ENCODE data around the gene IFIT2.
"Not testable (repeated sequence)": the region's sequence is repeated elsewhere in the genome, so short reads cannot be mapped to it uniquely, and the experiment has no call there.

The IFIT2 gene

DNA sequence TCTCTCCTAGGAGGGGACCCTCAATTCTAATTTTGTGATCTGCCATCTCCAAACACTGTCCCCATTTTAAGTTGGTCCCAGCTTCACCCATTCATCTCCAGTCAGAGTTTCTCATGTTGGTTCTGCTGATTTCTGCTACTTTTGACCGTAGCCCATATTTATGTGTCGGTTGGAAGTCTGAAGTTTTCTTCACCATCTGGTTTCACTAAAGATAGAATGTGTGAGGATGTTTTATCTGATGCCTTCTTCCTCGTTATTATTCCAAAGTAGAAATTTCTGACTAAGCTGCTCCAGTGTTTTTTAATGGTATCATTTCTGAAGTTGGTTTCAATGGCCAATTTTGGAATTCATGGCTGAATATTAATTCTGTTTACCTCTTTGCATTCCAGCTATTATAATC lies 21.3 kb upstream of the IFIT2 start:
- DNase-seq = no peak

DNA sequence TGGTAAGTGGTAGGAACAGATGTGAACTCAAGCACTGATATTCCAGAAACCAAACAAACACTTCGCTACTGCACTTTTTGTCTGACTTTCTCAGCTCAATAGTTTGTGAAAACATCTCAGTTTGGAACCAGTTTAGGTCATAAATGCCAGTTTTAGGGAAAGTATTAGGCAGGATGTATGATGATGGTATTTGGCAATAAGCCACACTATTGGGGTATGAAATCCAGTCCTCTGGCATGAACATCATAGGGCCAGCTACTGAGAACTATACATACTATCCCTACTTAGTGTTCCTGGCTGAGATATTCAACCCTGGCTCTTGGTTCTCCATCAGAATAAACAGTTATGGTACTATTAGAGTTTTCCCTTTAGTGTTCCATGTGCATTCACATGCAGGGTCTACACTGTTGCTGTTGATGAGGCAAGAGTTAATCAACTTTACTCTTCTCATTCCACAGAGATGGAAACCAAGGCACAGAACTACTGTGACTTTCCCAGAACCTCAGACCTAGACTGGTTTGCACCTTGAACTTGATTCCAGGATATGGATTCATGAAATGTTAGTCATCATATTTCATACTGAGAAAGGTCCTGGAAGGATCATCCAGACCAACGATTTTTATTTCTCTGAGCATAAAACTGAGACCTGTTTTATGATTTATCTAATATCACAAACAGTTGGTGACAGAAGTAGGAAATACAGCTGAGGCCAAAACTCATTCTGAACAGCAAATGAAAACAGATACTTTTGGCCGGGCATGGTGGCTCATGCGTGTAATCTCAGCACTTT lies 20.0 kb upstream of the IFIT2 start:
- no peak for DNase-seq

DNA sequence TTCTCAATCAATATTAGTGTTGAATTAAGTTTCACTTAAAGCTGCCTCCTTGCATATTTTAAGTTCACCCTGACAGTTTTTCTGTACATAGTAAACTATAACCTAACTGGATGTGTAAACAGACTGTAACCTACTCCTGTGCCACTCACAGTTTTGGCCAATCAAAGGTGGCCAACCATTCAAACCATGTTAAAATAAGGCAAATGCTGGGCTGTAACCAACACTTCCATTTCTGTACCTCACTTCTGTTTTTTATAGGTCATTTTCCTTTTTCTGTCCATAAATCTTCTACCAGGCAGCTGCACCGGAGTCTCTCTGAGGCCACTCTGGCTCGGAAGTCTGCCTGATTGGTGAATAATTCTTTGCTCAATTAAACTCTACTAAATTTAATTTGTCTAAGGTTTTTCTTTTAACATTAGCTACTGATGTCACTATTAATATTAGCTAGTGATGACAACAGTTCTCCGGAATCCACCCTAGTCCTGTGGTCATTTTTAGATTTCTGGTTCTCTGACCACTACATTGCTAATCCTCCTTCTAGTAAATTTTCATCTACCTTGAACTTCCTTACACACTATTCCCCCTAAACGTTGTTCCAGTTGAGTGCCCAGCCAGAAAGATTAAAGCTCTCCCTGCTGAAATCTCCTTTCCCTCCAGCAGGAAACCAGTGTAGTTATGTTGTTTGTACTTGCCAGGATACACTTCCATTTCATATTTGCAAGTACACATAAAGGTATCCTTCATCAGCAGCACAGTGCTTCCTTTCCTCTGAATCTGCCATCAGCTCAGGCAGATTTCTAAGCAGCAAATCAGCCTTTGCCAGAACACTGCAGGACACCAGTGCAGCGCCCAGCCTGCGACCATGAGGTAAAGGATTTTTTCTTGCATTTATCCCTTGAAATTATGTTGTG lies 18.6 kb upstream of the IFIT2 start:
- no peak for DNase-seq

DNA sequence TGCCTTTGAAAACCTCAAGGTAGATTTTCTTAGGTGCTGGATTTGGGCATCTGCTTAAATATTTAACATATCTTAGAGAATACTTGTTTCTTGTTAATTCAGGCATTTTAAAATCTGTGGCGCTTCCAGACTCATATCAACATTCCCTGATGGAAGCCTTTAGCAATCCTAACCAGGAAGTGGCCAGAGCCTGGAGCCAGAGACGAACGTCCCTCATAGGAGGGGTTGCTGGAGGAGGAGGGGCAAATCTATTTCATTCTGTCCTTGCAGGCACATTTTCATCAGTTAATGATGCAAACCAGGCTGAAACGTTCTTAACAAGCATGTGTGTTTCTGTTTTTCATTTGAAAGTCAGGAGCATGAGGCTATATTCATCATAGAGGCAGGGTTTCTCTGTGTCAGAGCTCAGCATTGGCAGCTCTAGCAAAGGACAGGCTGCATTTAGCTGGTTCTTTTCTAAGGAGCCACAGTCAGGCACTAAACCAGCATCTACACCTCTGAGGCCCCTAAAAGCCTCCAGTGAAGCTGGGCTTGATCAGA lies 17.8 kb upstream of the IFIT2 start:
- peak; percentile 72 for DNase-seq

DNA sequence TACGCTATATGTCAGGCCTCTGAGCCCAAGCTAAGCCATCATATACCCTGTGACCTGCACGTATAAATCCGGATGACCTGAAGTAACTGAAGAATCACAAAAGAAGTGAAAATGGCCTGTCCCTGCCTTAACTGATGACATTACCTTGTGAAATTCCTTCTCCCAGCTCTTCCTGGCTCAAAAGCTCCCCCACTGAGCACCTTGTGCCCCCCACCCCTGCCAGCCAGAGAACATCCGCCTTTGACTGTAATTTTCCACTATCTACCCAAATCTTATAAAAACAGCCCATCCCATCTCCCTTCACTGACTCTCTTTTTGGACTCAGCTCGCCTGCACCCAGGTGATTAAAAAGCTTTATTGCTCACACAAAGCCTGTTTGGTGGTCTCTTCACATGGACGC lies 17.1 kb upstream of the IFIT2 start:
- DNase-seq = not testable (repeated sequence)

GRCh38 chr10:89285303-89285702 lies 16.5 kb upstream of the IFIT2 start:
- not testable (repeated sequence) for DNase-seq

DNA sequence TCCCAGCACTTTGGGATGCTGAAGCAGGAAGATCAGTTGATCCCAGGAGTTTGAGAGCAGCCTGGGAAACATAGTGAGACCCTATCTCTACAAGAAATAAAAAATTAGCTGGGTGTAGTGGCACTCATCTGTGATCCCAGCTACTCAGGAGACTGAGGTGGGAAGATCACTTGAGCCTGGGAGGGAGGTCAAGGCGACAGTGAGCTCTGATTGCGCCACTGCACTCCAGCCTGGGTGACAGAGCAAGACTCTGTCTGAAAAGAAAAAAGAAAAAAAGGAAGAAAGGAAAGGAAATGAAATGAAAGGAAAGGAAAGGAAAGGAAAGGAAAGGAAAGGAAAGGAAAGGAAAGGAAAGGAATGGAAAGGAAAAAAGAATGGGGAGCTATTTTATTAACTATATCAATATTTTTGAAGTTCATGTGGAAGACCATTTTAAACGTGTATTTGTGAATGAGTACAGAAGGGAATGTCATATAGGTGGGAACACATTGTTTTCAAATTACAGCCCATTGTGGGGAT lies 7.1 kb upstream of the IFIT2 start:
- no peak for DNase-seq

DNA sequence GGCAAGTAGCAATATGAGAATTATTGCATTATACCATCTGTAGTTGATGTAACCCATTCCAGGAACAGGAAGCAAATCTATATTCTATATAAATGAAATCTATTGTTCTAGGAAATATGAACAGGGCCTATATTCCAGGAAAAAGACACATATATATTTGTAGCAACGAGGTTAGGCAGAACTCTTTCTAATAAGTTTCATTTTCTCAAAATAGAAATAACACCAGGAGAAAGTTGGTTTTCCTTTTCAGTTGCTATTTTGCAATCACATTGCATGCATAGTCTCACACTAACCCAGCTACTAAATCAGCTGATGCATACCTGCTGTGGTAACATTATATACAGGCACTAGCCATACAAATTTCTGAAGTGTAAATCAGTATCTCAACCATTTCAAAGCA lies 6.2 kb upstream of the IFIT2 start:
- DNase-seq = no peak

DNA sequence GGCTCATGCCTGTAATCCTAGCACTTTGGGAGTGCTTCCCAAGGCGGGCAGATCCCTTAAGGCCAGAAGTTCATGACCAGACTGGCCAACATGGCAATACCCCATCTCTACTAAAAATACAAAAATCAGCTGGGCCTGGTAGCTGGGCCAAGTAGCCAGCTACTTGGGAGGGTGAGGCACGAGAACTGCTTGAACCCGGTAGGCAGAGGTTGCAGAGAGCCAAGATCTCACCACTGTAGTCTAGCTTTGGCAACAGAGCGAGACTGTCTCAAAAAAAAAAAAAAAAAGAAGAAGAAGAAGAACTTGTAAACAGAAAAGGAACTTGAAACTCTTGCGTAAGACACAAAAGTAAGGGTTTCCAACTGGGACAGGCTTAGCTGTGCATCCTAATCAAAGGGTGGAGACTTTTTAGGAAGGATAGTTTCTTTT lies 5.6 kb upstream of the IFIT2 start:
- DNase-seq = no peak

- DNase-seq = no peak
These were observed 4.5 kb upstream of the IFIT2 start for GRCh38 chr10:89297356-89297755.

GRCh38 chr10:89297791-89298190 lies 4.1 kb upstream of the IFIT2 start:
- DNase-seq = no peak

DNA sequence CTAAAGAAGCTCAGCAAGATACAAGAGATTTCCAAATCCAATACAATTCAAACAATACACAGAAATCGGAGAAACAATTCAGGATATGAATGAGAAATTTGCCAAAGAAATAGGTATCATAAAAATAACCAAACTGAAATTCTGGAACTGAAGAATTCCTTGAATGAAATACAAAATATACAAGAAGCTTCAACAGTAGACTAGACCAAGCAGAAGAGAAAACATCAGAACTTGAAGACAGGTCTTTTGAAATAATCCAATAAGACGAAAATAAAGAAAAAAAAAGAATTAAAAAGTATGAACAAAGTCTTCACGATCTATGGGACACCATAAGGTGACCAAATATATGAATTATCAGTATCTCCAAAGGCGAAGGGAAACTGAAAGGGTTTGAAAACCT lies 2.8 kb upstream of the IFIT2 start:
- DNase-seq = no peak

- DNase-seq = no peak
These were observed 614 bp upstream of the IFIT2 start for GRCh38 chr10:89301232-89301631.

DNA sequence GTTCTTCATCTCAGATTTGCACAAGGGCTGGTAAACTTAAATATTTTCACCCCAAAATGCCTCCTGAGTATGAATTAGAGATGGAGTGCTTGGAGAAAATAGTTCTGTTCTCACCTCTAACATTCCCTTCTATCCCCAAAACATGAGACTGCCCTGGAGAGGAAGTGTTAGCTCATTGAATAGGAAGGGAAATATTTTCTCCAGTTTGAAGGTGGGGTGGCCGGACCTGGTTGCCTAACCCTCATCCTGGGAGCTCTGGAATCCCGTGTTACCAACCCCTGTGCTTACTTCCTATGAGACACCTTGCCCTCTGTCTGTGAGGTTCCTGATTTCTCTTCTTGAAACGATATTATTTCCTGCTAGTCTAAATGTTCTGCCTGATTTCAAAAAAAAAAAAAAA lies 779 bp downstream of the IFIT2 start:
- DNase-seq = no peak

GRCh38 chr10:89303161-89303560 lies 1.3 kb downstream of the IFIT2 start:
- DNase-seq = no peak

GRCh38 chr10:89304026-89304425 lies 2.2 kb downstream of the IFIT2 start:
- no peak for DNase-seq

DNA sequence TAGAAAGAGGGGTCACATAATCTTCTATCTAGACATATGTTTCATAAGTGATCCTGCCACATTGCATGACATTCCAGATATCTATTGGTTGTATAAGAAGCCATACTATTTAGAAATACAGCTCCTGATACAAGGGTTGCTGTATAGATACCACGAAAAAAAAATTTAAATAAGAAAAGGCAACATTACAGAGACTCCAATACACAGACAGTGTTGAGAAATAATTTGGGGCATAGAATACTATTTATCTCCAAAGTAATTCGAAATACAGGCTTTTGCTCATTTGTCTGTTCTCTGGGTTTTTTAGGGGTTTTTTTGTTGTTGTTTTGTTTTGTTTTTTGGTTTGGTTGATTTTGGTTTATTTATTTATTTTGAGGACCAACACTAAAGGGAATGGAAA lies 2.6 kb downstream of the IFIT2 start:
- DNase-seq = no peak

DNA sequence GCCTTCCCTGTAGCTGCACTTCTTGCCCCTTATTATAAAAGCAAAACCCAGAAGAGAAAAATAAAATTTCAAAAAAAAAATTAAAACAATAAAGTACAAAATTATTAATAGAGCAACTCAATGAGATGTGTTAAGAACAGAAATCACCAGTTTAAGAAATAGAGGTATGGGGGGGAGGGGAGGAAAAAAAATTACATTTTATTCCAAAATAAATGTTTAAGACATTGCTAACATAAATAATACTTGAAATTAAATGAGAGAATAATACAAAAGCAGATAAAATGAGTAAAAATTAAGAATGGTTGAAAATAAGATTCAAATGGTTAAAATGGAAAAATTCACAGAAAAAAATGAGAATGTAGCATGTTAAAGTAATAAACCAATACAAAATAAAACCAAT lies 3.1 kb downstream of the IFIT2 start:
- no peak for DNase-seq

- DNase-seq = no peak
These were observed 4.1 kb downstream of the IFIT2 start for GRCh38 chr10:89305766-89306433.

GRCh38 chr10:89306434-89307268 lies 4.8 kb downstream of the IFIT2 start:
- DNase-seq = no peak

GRCh38 chr10:89307269-89307577 lies 5.4 kb downstream of the IFIT2 start:
- no peak for DNase-seq

DNA sequence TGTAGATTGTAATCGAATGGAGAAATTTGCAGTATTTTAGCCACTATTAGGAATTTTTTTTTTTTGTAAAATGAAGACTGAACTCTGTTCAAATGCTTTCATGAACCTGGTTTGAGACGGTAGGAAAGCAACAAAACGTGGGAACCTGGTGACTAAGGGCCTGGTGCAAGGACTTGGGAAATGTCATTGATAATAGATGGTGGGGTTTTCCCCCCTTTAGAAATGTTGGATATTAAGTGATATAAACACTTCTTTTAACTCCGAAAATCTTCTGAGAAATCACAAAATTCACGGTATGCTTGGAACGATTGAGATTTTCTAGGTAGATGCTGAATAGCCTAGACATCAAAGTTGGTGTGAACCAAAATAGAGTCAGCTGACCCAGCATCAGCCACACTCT lies 6.4 kb downstream of the IFIT2 start:
- DNase-seq = no peak
